Hepatocyte (in vitro differentiated cells): ENCODE results near the gene ACSL4.

ENCODE experiments used
- CTCF ChIP-seq: fragments of 200-600 bp; sonication (generic); IDR thresholded peaks from 2 replicates; pipeline ENCODE4 v1.5.1; 2016; ENCODE audit warnings: antibody characterized with exemption, mild to moderate bottlenecking; ENCODE audit not compliant: poor library complexity
- EZH2 ChIP-seq: fragments of 200-600 bp; sonication (generic); IDR thresholded peaks from 2 replicates; pipeline ENCODE4 v1.6.1; 2016; ENCODE audit warnings: antibody characterized with exemption, mild to moderate bottlenecking, borderline replicate concordance
- EZH2phosphoT487 ChIP-seq: fragments of 200-600 bp; sonication (generic); IDR thresholded peaks from one replicate; pipeline ENCODE4 v1.6.1; 2018; ENCODE audit warnings: antibody characterized with exemption, mild to moderate bottlenecking, low read depth, moderate library complexity; ENCODE audit not compliant: unreplicated experiment, severe bottlenecking

GRCh38 chrX:109629310-109629709 is 103.7 kb downstream of the ACSL4 start:
- TF ChIP-seq EZH2 (no peak), CTCF (no peak), EZH2phosphoT487 (no peak)
